Myocyte (in vitro differentiated cells): Measurements from ENCODE around the gene ABHD5. TPM values are rescaled to one million over a fixed set of nuclear protein-coding genes. Genes with fewer than 3 reads are reported as not detected.

Source experiments
- DNase-seq: peaks from one replicate; pipeline ENCODE4 v3.0.0-alpha.2; 2012; ENCODE audit warnings: low read depth
- total RNA-seq: library from RNA; depleted of rRNA; stranded (reverse); fragments of >200 nt; gene quantifications from 2 replicates; pipeline ENCODE4 v1.2.3, GENCODE V29; 2014

The ABHD5 gene
- total RNA-seq, 1 donor from 2014 or later, result 26.9 TPM

DNA sequence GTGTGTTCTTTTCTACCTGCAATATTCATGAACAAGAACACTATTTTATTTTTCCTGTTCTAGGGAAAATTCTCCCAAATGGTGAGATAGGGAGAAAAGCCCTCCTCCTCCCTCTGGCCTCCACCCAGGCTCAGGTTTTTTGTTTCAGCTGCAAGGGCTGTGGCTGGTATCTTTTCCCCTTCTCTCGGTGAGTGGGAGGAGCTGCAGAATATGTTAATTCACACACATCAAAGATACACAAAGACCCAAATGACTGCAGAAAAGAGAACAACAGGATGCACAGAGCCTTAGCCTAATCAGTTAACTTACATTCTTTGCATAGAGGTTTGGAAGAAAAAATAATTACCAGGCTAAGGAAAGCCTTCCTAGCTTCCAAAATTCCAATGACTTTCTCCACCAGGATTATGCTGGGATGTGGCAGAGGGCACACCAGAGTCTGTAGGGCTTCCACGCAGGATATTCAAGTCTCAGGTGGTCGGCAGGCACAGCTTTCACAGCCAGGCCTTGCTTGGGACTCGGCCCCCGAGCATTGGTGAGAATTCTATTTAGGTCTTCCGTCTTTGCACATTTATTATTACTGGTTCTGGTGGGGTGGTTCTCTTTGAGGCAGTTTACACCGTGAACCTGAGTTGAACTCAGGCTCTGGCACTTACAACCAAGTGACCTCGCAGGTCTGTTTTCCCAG is 64.9 kb downstream of the ABHD5 start:
- DNase-seq, result no peak

DNA sequence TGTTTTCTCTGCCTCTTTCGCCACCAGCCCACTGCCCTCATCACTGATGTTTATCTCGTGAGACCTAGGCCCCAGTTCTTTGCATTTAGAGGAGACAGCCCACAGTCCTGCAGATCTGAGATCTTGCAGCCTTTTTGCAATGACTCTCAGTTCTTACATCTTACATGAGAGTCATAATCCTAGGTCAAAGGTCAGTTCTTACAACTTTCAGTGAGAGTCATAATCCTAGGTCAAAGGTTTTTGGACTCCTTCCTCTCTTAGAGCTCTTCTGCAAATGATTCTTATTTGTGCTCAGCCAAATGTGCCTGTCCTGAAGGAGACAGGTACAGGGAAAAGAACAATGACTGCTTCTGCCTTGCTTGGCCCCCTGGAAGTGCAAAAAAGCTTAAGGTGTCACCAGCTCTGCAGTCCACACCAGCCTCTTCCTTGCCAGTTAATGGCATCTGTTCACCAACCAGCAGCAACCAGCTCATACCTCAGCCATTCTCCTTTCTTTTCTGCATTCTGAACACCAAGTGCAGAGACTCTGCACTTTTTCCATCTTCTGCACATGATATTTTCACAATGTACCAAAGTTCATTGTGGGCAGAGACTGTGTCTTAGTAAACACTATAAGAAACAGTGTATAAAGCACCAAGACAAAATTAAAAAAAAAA is 67.1 kb downstream of the ABHD5 start:
- DNase-seq, result no peak

DNA sequence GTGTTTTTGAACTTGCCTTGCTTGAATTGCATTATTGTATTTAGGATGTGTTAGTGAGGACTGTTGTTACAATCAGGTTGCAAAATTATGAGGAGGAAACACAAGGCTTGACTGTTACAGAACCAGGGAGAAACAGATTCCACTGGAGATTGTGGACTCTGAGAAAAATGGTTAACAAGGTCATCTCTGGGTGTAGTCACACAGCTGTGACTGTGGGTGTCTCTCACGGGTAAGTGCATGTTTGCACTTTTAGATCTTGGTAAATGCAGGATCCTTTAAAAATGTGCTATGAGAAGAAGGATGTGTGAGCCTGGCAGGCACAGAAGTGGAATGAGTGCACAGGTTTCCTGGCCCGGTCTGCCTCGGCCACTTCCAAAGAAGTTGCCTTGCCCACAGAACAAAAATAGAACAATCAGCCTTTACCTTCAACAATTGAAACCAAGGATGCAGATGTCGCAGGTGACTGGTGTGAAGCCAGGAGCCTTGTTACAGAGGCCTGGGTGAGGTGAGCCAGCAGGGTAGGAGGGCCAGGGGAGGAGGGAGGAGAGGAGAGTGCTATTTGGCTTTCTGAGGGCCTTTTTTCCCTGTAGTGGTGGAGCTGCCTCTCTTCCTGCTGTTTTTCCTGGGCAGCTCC is 68.0 kb downstream of the ABHD5 start:
- peak; percentile 40 for DNase-seq

DNA sequence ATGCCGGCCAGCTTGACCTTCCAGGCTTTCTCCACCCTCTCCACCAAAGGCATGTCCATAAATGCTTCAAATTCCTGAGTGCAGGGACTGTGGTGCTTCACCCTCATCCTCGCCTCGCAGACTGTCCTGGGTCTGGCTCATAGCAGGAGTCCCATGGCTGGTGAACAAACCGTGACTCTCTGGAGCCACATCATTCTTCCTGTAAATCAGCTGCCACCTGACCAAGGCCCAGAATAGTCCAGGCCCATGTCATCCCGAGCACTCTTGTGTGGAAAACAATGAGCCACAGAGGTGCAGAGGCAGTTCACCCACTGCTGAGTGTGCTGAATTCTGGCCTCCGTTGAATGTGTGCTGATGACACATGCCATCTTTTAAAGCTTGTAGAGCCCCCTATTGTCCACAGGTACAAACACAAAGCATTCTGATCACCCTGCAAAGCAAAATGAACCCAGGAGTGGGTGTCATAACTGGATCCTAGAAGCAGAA is 68.6 kb downstream of the ABHD5 start:
- peak; percentile 96 for DNase-seq

DNA sequence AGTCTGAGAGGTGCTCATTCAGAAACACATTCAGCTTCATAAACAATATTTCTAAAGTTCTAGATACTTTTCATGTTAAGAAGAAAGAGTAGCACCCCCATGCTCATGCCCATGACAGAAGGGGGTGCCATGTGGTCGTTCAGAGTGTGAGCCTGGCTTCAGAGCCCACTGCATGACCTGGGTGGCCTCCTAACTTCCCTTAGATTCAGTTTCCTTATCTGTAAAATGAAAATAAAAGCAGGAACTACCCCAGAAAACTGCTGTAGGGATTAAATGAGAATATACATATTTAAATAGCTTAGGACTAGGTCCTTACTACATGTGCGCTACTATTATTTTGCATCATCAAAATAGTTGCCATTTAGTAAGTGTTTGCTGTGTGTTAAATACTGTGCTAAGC is 69.2 kb downstream of the ABHD5 start:
- DNase-seq, result no peak

DNA sequence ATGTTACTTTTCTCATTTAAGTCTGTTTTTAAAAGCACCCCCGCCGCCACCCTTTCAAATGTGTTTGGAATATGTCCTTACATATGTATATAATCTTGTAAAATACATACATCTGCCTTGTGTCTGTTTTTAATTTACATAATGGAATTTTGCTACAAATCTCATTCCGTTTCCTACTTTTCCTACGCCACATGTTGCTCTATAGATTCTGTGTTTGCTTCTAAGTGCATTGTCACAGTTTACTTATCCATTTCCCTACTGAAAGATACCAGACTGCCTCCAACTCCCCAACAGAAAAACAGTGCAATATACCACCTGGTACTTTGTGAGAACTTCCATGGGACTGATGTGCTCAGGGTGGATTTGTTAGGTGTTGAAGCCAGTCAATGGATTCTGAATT is 70.2 kb downstream of the ABHD5 start:
- no peak for DNase-seq

DNA sequence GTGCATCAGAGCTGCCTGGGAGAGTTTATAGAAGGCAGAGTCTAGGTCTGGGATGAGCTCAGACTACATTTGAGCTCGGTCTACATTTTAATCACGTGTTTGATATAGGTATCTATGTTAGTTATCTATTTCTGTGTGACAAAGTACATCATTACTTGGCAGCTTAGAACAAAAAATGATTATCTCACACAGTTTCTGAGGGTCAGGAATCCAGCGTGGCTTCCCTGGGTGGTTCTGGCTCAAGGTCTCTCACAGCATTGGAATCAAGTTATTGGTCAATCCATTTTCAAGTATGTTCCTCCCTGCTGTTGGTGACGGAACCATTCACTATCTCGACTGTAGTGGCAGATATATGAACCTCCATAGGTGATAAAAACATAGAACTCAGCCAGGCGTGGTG is 71.7 kb downstream of the ABHD5 start:
- no peak for DNase-seq

DNA sequence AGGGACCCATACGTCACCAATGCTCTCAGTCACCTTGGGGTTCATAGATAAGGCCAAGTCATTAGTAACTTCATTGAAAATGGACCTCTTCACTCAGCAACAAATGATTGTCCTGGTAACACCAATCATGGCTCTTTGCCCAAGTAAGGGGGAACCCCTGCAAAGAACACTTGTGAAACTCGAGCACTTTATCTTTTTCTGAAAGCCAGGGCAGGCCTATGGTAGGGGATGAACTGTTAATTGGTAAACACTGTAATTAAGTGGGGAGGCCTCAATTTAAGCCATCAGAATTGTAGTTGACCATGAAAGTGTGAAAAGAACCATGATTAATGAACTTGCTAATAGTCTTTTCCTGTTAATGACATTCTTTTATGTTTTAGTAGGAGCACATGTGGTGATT is 73.3 kb downstream of the ABHD5 start:
- no peak for DNase-seq

DNA sequence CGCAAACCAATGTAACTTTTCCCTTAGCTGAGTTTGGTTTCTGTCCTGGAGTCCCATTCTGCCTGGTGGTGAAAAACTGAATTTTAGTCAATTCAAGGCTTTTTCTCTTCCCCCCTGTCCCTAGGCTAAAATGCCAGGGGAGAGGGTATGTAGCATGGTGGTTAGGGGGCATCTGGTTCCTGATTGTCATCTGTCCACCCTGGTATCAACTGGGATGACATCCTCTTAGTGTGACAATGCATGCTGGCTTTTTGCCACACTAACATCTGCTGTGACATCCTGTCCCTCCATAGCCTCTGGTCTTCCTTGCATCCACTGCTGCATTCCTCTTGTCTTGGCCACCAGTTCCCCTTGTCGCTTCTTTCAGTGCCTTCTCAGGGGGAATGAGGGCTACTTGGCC is 73.7 kb downstream of the ABHD5 start:
- DNase-seq, result no peak

DNA sequence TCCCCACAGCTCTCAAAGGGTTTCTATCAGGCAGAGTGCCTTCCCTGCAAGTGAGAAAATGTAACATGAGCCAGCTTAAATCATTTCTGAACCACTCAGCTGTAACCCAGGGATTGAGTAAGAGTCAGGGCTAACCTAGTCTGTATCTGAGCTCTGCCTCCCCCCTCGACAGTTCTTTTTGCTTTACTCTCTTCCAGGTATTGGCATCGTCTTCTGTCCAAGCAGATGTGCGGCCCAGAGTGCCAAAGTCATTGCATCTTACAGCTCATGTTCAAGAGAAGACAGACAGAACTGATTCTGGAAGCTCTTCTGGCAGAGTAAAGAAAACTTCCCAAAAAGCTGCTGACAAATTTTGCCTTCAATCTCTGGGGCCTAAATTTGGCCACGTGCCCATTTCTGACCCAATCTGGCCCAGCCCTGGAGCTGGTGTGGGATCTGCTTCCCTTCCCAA is 74.8 kb downstream of the ABHD5 start:
- DNase-seq, result peak; percentile 47

DNA sequence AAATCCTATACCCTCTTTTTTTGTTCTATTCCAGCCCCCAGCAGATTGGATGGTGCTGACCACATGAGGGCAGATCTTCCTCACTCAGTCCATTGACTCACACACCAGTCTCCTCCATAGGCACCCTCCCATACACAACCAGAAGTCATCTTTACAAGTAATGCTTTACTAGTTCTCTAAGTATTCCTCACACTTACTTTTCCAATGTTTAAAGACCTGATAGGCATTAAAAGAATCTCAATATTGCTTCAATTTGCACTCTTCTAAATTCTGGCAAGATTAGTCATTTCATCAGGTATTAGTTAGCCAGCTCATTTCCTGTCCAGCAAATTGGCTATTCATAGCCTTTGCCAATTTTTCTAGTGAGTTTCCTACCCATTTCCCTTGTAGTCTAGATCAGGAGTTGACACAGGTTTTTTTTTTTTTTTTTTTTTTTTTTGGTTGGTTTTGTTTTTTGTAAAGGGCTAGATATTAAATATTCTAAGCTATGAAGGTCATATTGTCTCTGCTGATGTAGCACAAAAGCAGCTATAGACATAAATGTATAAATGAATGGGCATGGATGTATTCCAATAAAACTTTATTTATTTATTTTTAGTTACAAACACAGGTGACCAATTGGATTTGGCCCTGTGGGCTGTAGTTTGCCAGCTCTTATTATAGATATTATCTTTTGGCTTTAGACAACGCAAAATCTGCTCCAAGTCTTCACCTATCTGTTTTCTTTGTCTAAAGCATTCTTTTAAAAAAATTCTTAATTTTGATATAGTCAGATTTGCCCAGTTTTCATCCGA is 76.1 kb downstream of the ABHD5 start:
- no peak for DNase-seq

DNA sequence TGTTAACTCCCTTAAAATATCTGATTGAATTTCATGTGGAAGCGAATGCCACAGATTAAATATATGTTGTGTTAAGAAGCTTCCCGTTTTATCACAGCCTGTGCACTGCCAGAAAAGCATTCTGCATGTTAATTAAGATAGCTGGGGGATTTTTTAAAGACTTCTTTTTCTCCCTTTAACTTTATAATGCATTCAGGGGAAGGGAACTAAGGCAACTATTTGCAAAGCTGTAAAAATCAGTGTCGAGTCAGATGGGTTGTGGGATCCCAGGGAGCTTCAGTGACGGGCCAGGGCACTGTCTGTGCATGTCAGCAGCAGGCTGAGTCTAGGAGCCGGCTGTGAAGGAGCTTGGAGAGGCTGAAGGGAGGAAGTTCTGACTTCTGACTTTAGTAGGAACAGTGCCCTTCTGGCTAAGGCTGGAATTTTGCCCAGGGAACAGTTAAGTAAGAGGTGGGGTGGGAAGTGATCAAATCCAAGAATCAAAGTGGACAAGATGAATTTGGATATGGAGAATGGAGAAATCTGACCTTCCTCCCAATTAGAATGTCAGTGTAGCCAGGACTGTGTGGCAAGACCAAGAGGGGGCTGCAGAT is 77.7 kb downstream of the ABHD5 start:
- no peak for DNase-seq

DNA sequence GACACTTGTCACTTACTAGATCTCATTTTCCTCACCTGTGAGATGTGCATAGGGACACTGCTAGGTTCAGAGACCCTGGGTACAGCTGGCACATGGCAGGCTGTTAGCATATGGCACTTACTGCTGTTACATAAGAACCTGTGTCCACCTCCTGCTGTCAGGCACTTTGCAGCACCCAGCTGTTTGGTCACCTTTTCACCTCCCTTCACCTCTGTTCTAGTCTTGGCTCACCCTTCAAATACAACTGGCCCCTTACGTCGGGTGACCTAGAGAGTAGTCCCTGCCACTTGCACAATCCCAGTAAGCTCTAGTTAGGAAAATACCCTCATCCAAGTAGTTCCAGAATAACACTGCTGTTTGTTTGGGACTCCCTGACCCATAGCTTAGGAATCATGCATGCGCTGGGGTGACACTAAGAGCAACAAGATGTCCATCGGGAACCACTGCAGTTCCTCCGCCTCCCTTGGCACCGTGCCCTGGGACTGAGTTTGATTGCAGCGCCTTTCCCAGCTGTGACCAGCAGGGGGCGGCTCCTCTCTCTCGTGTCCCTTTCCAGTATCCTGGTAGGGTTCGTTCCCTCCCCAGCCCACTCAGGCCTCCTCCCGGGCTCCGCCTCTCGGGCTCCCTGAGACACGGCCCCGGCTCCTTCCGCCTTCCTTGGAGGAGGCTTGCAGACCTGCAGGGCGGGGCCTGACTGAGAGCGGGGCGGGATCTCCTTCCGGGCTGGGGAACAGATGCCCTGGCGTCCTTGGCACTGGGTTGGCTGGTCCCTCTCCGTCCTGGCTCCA is 78.6 kb downstream of the ABHD5 start:
- DNase-seq, result peak; percentile 93

DNA sequence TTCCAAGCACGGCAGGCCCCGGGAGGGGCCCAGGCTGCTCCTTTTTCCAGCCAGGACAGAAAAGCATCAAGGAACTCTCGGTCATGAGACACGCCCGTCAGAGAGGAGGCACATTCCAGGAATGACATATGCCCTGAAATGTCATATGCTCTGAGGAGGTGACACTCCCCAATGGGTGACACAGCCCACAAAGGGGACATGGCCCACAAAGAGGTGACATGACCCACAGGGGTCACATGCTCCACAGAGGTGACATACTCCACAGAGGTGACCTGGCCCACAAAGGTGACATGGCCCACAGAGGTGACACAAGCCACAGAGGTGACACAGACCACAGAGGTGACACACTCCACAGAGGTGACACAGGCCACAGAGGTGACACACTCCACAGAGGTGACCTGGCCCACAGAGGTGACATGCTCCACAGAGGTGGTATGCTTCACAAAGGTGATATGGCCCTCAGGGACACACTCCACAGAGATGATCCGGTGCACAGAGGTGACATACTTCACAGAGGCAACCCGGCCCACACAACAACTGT is 79.2 kb downstream of the ABHD5 start:
- no peak for DNase-seq

DNA sequence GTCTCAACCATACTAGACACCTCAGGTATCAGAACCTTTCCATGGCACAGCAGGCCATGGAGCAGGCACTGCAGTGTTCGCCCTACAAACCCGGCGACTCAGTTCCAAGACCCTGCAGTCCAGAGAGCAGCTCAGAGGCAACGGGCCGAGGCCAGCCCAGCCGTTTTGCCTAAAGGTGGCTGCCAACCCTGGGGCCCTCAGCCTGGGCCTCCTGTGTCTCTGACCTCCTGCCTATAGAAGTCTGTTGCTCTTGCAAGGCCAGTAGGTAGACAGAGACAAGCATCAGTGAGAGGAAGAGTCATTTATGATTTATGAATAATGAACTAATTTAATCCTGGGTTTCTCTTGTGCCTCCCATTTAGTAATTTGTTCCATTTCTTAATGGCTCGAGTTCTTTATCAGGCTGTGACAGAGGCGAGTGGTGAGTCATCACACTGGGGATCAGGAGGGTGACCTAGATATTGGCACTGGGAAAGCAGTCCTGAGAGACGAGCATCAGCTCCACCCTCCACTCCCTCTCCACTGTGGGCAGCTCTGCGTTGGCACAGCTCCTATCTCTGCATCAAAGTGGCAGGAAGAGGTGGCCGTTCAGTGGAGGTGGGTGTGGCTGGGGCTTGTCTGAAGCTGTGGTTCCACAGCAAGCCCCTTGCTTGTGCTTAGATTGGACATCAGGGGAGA is 79.8 kb downstream of the ABHD5 start:
- DNase-seq, result peak; percentile 65

DNA sequence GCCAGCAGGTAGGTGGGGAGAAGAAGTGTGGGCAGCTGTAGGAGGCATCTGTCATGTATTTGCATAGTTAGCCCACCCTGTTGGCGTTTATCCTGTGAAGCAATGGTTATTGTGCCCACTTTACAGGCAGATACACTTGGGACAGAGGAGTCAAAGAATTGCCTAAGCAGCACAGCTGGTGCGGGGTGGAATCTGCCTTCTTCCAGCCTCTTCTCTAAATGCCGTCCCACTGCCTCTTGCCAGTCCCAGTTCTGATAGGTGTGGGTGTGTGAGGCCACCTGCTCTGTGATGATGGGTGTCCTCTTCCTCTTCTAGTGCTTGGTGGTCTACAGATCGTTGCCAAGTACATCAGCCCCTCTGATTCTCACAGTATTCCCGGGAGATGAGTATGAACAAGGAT is 80.9 kb downstream of the ABHD5 start:
- DNase-seq, result no peak

DNA sequence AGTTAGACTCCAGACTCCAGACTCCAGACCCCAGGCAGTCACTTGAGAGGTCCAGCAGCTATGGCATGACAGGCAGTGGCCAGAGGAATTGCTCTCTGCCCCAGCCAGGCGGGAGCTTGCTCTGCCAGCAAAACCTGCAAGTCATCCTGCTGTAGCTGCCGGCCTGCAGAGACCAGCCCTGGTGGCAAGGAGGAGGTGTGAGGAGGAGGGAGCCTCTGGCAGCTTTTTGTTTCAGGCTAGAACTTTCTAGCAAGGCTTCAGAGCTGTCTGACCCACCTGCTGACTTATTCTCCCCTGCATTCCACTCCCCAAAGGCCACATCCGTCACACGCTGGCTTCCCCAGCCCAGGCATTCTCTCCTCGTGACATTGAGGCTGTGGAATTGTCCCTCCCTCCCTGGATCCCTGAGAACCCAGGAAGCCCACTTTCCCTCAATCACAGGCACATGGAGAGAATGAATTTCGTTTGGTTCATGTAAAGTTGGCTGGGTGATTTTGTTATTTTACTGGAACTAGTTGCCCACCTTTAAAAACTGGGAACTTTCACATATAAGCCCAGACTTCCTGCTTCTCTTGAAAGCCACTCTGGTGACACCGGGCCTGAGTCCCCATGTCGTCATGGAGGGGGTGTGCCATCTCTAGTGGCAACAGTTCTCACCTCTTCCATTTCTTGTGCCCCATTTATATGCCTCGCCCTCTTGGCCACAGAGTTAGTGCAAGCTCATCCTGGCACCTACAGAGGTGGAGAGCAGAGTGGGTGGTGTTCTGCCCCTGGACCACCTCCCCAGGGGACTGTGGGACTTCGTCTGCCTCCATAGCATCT is 82.7 kb downstream of the ABHD5 start:
- DNase-seq, result peak; percentile 27

DNA sequence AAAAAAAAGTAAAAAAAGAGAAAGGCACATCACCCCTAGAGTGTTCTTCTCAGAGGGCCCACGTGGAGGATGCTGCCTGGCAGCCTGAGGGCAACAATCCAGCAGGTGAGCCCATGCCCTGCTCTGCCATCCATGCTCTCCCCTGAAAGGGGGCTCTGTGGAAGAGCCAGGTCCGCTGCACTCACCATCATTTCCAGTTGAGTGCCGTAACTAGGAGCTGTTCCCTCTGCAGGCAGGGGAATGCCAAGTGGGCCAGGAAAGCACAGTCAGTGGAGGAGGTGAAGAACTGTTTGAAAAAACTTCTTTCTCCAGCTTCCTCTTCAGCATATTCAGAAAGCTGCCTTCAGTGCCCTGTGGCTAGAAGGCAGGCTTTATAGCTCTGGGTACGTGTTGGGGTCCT is 84.1 kb downstream of the ABHD5 start:
- no peak for DNase-seq

DNA sequence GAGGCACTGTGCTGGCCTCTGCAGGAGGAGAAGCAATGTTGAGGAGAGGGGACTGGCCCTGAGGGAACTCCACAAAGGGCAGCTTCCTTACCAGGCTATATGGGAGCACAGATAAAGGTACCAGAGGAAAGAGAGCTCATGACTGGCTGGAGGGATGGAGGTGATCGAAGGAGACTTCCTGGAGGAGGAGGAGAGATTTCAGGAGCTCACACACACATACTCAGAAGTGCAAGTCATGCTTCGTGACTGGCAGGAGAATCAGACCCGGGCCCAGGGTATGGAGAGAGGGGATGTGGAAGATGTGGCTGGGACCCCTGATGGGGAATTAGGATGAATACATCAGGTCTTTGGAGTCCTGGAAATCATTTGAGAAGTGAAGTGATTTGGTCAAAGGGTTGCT is 85.4 kb downstream of the ABHD5 start:
- DNase-seq, result no peak
